Peyer's patch (tissue), 4 donors: ENCODE results near the gene BLM.

Experiments used
- CTCF ChIP-seq, 6 experiments: fragments of 450-650 bp in 4 of 6; fragments of 200-600 bp in 2 of 6; sonication (generic) in 1 of 6; IDR thresholded peaks; one replicate each; pipeline ENCODE4 v1.5.1; 2017 to 2019; ENCODE audit warnings: antibody characterized with exemption in 6 of 6, mild to moderate bottlenecking in 3 of 6, moderate library complexity in 1 of 6
- POLR2A ChIP-seq, 2 donors: fragments of 450-650 bp; IDR thresholded peaks; one replicate each; pipeline ENCODE4 v1.5.1; 2017; ENCODE audit warnings: antibody characterized with exemption in 2 of 2, mild to moderate bottlenecking in 2 of 2, moderate library complexity in 2 of 2

- no peak for TF ChIP-seq POLR2A (IDR thresholded peaks at IDR 0.05)
- TF ChIP-seq CTCF (IDR thresholded peaks at IDR 0.05), result no peak
These were observed 41.7 kb upstream of the BLM start for GRCh38 chr15:90675464-90675863.
